ENCODE measurements around the gene HMGN1.

Gene HMGN1

GRCh38 chr21:39334611-39335010 is 14.3 kb downstream of the HMGN1 start:
- in situ Hi-C loops (cut with MboI; ENCODE audit: low sequenced_read_pairs) = no loop called here

GRCh38 chr21:39332175-39332574 is 16.7 kb downstream of the HMGN1 start:
- in situ Hi-C loops (cut with MboI; ENCODE audit: low sequenced_read_pairs) = no loop called here

GRCh38 chr21:39330001-39330400 is 18.9 kb downstream of the HMGN1 start:
- in situ Hi-C loops (cut with MboI; ENCODE audit: low sequenced_read_pairs) = no loop called here

- in situ Hi-C loops (cut with MboI; ENCODE audit: low sequenced_read_pairs) = no loop called here
These were observed 21.2 kb downstream of the HMGN1 start for GRCh38 chr21:39327727-39328126.

GRCh38 chr21:39326607-39327307 is 22.1 kb downstream of the HMGN1 start:
- in situ Hi-C loops (cut with MboI; ENCODE audit: low sequenced_read_pairs) = no loop called here

GRCh38 chr21:39325458-39325857 is 23.4 kb downstream of the HMGN1 start:
- in situ Hi-C loops (cut with MboI; ENCODE audit: low sequenced_read_pairs) = no loop called here

GRCh38 chr21:39321424-39321823 is 27.5 kb downstream of the HMGN1 start:
- in situ Hi-C loops (cut with MboI; ENCODE audit: low sequenced_read_pairs) = no loop called here

- in situ Hi-C loops (cut with MboI; ENCODE audit: low sequenced_read_pairs) = no loop called here
These were observed 29.0 kb downstream of the HMGN1 start for GRCh38 chr21:39319814-39320332.

- in situ Hi-C loops (cut with MboI; ENCODE audit: low sequenced_read_pairs) = no loop called here
These were observed 29.6 kb downstream of the HMGN1 start for GRCh38 chr21:39319251-39319756.

- in situ Hi-C loops (cut with MboI; ENCODE audit: low sequenced_read_pairs) = no loop called here
These were observed 30.6 kb downstream of the HMGN1 start for GRCh38 chr21:39318091-39318959.

GRCh38 chr21:39317134-39318090 is 31.5 kb downstream of the HMGN1 start:
- in situ Hi-C loops (cut with MboI; ENCODE audit: low sequenced_read_pairs) = no loop called here

GRCh38 chr21:39316729-39317128 is 32.2 kb downstream of the HMGN1 start:
- in situ Hi-C loops (cut with MboI; ENCODE audit: low sequenced_read_pairs) = no loop called here

GRCh38 chr21:39315603-39316445 is 33.1 kb downstream of the HMGN1 start:
- in situ Hi-C loops (cut with MboI; ENCODE audit: low sequenced_read_pairs) = no loop called here

GRCh38 chr21:39314143-39315027 is 34.5 kb downstream of the HMGN1 start:
- in situ Hi-C loops (cut with MboI; ENCODE audit: low sequenced_read_pairs) = no loop called here

- in situ Hi-C loops (cut with MboI; ENCODE audit: low sequenced_read_pairs) = no loop called here
These were observed 35.2 kb downstream of the HMGN1 start, which contains the start of gene BRWD1 for GRCh38 chr21:39313571-39314142. Gene BRWD1, minus strand, starts transcription at chr21:39313632. Its CDS starts 141 bp downstream, at chr21:39313491.

GRCh38 chr21:39313042-39313570 is 35.8 kb downstream of the HMGN1 start:
- in situ Hi-C loops (cut with MboI; ENCODE audit: low sequenced_read_pairs) = no loop called here

GRCh38 chr21:39312112-39313041 is 36.5 kb downstream of the HMGN1 start:
- in situ Hi-C loops (cut with MboI; ENCODE audit: low sequenced_read_pairs) = no loop called here
